Measurements from ENCODE around the gene DUSP16.
"Not testable (repeated sequence)": the region's sequence is repeated elsewhere in the genome, so short reads cannot be mapped to it uniquely, and the experiment has no call there.

Gene DUSP16

DNA sequence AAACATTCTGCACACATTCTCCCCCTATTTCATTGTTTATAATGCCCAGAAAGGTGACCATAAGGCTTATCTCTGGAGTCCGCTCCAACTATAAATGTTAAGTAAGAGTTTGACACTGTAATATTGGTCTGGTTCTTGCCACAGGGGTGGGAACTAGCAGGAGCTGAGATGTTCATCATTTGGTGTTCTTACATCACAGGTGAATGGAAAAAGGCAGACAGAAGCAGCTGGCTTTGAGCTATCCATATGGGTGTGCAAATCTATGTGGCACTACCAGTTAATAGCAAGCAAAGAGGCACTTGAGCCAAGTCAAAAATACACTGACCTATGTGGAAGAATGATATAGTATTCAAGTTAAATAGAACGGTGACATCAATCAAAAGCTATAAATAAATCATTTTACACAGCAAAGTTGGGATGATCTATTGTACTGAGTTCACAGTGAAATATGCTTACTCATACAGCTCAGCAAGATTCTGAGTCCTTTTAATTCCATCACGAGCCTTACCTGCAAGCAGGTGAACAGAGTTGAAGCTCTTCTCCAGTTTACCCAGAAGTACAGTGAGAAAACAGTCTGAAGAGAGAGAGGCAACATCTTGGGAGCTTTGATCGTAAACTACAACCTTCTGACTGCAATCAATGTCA, 43.2 kb downstream of the DUSP16 start:
- DNase-seq = no peak

GRCh38 chr12:12518919-12519318, 43.7 kb downstream of the DUSP16 start:
- no peak for DNase-seq

DNA sequence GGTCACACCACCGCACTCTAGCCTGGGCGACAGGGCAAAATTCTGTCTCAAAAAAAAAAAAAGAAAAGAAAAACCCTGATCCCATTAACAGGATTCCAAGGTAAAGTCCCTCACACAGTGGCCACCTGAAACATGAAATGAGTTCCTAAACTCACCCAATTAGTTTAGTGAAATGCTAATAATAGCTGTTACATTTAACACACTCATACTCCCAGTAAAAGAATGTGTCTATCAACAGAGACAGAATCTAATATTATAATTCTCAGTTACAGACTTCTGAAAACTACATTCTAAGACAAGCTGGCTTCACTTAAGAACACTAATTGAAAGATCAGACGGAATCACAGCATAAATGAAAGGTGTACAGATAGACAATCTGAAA, 44.2 kb downstream of the DUSP16 start:
- DNase-seq = no peak

- no peak for DNase-seq
Observed at GRCh38 chr12:12513416-12514006, 49.2 kb downstream of the DUSP16 start.

DNA sequence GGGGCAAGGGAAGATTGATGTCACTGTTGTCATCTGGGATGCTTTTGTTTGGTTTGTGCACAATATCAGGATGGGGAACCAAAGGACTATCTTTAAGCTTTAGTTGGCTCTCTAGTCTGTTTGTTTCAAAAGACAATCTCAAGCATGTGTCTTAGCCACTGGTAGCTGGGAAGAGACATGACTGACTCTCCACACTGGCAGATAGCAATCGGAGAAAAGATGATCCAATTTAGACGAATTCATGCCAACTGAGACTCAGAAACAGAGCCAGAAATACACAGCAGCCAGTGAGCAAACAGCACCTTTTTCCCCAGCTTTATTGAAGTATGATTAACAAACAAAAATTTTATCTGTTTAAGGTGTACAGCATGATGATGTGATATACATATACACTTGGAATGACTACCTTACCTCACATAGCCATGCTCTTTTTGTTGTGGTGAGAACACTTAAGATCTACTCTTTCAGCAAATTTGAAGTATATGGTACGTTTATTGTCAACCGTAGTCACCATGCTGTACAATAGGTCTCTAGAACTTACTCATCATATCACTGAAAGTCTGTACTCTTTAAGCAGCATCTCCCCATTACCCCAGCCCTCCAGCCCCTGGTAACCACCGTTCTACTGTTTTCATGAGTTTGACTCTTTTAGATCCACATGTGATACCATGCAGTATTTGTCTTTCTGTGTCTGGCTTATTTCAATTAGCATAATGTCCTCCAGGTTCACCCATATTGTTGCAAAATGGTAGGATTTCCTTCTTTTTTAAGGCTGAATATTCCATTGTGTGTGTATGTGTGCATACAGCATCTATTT, 50.6 kb downstream of the DUSP16 start:
- peak in 1 of 2 experiments; percentile 58 for DNase-seq

DNA sequence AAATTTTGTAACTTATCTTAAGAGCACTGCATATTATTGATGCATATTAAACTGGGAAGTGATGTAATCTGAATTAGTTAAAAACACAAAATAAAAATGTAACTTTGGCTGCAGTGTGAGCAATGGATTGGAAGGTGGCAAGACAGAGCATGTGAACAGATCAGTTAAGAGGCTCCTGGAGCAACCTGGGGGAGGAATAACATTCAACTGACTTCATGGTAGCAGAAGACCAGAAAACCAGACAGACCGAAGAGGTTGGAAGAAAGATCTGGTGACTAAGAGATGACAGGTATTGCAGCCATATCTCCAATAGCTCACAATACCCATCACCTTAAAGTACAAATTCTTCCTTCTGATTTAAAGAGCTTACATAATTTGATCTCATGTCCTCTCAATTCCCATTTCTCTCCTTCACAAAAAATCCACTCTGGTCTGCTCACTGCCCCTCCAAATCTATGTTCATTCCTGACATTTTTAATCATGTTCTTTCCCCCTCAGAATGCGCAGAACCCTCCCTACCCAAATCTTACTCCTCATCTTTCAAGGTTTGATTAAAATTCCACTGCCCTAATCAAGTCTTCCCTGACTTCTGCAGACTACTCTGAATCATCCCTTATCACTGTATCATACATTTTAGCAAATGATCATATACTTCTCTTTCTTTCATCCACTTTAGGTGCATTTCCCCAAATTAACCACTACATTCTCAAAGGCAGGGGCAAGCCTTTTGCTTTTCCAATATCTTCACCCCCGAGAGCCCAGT, 51.5 kb downstream of the DUSP16 start:
- DNase-seq = no peak

DNA sequence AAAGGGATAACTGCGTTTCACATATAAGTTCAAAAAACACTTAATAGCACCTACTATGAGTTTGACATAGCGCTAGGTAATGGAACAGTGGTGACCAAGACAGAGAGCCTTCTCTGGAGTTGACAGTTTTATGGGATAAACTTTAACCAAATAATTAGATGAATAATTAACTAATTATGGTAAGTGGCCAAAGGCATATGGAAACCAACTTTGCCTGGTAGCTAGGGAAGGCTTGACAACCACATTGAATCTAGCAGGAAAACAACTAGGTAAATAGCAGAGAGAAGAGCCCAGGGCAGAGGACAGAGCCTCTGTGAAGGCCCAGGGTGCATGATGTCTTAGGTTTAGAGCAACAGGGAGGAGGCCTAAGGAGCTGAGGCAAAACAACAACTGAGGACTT, 52.1 kb downstream of the DUSP16 start:
- DNase-seq = no peak

- DNase-seq = no peak
Observed at GRCh38 chr12:12510141-12510540, 52.5 kb downstream of the DUSP16 start.

DNA sequence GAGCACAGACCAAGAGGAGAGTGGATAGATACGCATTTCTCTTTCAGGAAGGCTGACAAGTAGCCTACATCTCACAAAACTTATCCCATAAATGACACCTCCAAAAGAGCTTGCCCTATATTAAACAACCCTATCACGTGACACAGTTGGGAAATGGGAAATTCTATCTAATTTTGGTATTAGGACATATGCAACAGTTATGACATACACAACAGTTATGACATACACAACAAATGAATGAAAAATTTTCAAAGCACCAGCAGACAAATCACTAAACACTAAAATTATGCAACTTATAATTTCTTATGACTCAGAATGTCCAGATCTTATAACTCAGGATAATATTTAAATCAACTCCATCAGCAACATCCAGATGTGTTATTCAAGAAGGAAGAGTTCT, 54.1 kb downstream of the DUSP16 start:
- DNase-seq = no peak

- DNase-seq = no peak
Observed at GRCh38 chr12:12507121-12507520, 55.5 kb downstream of the DUSP16 start.

GRCh38 chr12:12506496-12506890, 56.2 kb downstream of the DUSP16 start:
- no peak for DNase-seq

DNA sequence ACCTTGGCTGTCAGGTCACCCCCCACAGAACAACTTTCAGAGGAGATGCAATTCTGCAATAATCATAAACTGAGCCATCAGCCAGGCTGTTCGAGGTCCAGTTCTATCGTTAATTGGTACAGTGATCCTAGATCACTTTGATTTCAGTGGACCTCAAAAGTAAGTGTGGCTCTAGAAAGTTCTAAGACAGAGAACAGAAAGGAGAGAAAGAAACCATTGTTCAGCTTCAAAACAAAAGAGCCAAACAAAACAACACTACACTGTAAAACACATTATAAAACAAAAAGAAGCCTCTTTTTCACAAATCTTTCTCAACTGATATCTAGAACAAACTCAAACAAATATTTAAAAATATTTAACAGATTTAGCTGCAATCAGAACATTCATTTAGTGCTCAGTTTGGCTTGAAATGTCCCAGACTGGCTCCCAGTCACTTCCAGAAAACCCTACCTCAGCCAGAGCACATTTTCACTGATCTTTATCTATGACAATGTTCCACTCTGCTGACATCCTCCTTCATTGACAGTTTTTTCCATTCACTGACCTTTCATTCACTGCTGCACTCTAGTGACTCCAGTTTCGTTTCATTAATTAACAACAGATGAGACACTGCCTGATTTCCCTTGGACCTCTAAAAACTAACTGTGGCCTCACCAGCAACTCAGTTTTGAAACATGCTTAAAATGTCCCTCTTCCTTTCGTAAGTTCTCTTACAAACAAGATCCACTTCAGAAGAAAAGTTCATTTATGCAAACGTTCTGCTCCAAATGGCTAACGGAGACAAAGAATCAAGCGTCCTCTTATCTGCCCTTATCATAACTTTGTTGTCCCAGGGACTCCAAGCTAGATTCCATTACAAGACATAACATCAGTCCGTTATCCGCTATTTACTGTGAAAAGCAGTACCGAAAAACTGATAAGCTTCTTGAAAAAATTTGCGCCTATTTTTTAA, 56.8 kb downstream of the DUSP16 start:
- no peak for DNase-seq

DNA sequence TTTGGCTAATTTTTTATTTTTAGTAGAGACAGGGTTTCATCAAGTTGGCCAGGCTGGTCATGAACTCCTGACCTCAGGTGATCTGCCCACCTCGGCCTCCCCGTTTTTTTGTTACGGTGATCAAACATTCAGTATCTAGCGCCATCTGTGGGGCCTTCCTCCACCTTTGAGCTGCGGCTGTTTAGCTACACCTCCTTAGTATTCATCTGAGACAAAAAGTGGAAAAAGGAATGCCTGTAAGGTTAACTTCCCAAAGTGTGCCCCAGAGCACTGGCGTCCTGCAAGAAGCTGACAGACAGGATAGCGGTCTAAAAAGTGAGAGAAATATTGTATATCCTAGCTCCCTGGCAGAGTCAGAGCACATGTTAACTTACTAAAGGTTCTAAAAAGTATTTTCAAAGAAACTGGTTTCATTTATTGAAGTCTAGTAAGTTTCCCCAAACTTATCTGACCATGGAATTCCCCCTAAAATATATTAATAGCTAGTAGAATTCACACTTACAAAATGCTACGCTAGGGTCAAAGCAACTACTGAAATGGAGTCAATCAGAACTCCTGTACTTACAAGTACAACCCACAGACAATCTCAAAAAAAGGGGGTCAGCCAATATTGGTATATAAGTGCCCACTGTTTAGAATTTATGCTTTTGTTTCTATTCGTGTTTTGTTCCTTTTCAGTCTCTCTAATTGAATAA, 59.1 kb downstream of the DUSP16 start:
- DNase-seq = peak; percentile 49 to 64

DNA sequence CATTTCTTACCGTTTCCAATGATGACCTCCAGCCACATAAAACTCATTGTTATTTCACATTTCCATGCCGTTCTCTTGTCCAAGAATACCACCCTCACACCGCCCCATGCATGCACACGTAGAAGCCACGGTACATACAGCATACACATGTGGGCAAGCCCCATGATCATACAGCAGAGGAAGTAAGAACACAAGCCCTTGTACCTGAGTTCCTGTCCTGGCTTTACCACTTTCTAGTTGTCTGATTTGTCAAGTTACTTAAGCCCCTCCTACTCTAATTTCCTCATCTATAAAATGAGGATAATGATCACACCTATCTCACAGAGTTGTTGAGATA, 59.9 kb downstream of the DUSP16 start:
- DNase-seq = no peak

- DNase-seq = not testable (repeated sequence)
Observed at GRCh38 chr12:12502130-12502814, 60.4 kb downstream of the DUSP16 start.

DNA sequence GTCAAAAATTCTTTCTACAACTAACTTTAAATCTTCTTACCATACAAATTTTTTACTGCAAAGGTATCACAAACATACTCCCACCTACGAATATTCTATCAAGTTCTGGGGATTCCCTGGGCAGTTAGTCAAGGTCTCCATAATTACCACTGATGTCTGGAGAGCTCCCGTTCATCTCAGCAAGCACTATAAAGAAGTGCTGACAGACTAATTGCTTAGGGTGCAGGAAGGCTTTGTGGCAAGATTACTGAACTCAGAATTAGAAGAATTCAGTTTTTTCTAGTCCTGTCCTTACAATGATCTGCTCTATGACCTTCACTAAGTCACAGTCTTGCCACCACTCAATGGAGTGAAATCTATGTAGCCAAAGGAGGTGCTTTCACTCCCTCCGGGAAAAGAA, 61.5 kb downstream of the DUSP16 start:
- no peak for DNase-seq

DNA sequence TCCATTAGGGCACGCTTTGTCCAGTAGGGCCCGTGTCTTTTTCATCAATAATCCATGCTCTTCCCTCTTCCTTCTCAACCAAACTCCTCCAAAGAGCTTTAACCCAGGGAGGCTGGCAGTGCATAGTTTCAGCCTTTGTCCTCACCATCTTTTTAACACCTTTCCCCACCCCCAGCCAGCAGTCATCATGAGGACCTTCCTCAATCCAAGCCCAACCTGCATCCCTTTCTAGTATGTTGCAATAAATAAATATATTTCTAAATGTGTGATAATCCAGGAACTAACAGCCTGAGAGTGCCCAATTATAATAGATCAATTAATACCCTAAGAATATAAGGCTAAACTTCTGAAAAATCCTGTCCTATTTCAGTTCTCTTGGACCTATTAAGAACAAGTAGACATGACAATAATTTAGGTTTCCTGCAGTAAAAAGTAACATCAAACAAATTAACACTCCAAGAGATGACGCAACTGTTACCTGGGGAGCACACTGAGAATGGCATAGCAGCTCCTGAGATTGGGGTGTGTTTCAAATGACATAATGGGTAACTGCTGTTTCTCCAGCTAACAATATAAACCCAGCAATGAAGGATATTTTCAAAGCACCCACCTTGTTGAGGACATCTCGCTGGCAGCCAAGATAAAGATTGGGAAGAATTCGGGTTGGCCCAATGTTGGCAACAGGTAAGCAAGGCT, 62.6 kb downstream of the DUSP16 start:
- DNase-seq = no peak

- no peak for DNase-seq
Observed at GRCh38 chr12:12498210-12498609, 64.5 kb downstream of the DUSP16 start.

- DNase-seq = no peak
Observed at GRCh38 chr12:12495536-12495935, 67.1 kb downstream of the DUSP16 start.

- no peak for DNase-seq
Observed at GRCh38 chr12:12492547-12492946, 70.1 kb downstream of the DUSP16 start.
